Stimulated activated CD8-positive, alpha-beta memory T cell treated with anti-CD3 and anti-CD28 coated beads, Interleukin-15, amount 100 ng/mL, for 48 hours (primary cell): Measurements from ENCODE around the gene CATSPERD.
A peak's percentile ranks its signal among the peaks of the same experiment; 100 is the strongest.

Experiments
- DNase-seq, 2 donors: peaks; one replicate each; pipeline ENCODE4 v3.0.0-alpha.2; 2020; ENCODE audit warnings: low read depth in 2 of 2

Gene CATSPERD

DNA sequence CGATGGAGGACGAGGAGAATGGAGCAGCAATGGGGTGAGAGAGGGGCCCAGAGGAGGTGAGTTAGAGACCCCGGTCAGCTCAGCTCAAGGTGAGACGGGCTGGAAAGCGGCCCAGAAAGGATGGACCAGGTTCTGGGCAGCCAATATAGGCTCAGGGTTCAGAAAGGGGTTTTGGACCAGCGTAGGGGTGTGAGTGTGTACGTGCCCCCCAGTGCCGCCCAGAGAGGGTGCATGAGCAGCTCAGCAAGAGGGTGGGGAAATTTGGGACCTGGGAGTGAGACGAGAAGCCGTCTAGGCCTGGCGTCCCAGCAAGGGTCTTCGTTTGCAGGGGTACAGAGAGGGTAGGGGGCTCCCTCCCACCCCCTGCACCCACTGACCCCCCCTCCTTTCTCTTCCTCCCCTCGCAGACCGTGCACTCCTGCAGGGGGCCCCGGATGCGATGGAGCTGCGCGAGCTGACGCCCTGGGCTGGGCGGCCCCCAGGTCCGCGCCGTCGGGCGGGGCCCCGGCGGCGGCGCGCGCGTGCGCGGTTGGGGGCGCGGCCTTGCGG is 107.0 kb downstream of the CATSPERD start:
- no peak for DNase-seq

DNA sequence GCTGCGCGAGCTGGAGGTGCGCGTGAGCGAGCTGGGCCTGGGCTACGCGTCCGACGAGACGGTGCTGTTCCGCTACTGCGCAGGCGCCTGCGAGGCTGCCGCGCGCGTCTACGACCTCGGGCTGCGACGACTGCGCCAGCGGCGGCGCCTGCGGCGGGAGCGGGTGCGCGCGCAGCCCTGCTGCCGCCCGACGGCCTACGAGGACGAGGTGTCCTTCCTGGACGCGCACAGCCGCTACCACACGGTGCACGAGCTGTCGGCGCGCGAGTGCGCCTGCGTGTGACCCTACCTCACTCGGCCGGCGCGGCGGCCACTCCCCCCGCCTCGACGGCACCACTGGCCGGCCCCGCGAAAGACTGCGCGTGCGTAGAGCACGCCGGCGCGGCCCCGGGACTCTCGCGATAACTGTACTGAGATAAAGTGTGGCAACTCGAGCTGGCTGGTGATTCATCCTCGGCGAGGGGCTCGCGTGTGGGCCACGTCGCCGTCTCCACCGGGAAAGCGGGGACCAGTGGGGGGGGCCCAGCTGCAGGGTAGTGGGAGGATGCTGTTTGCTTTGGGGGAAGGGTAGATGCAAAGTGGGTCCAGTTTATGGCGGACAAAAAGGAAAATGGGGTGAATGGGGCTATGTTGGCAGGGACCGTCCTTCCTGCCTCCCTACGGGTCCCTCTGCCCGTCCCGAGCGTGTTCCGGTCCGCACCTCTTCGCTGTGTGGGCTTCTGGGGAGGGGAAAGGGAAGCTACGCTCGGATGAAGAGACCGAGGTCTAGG is 107.6 kb downstream of the CATSPERD start:
- DNase-seq, result peak; percentile 96 to 98
